Loucy (cell line): Measurements from ENCODE around the gene SCFD2.

Source experiments
- EZH2phosphoT487 ChIP-seq: fragments of 200-600 bp; IDR thresholded peaks from 2 replicates; pipeline ENCODE4 v1.6.1; 2018; ENCODE audit warnings: antibody characterized with exemption, mild to moderate bottlenecking, moderate library complexity, borderline replicate concordance
- TF ChIP-seq, protein P1 (sequence below): fragments of 200-600 bp; sonication (generic); conservative IDR thresholded peaks from 2 replicates; pipeline ENCODE4 v1.5.1; 2014; ENCODE audit warnings: mild to moderate bottlenecking, antibody characterized with exemption, low read length

DNA sequence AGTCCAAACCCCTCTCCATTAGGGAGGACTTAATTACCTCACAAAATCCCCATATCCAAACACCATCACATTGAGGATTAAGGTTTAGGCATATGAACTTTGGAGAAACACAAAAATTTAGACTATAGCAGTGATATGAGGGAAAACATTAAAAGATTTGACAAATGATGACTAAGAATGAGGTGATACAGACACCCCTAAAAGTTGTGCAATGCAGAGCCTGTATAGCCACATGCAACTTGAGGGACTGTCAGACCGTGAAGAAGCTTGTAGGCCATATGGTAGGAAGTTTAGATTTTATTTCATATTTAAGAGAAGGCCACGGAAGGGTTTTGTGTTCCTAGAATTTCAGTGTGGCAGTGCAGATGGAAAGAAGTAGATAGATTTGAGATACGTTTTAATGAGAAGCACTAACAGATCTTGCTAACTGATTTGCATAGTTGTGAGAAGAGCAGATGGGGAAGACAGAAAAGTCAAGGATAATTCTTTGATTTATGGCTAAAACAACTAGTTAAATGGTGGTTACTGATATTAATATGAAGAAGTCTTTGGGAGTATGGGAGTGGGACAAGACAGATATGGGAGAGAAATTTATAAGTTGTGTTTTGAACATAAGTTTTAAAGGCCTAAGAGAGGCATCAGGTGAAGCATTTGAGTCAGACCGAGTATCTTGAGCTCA lies 6.1 kb upstream of the SCFD2 start:
- TF ChIP-seq, protein P1, sequence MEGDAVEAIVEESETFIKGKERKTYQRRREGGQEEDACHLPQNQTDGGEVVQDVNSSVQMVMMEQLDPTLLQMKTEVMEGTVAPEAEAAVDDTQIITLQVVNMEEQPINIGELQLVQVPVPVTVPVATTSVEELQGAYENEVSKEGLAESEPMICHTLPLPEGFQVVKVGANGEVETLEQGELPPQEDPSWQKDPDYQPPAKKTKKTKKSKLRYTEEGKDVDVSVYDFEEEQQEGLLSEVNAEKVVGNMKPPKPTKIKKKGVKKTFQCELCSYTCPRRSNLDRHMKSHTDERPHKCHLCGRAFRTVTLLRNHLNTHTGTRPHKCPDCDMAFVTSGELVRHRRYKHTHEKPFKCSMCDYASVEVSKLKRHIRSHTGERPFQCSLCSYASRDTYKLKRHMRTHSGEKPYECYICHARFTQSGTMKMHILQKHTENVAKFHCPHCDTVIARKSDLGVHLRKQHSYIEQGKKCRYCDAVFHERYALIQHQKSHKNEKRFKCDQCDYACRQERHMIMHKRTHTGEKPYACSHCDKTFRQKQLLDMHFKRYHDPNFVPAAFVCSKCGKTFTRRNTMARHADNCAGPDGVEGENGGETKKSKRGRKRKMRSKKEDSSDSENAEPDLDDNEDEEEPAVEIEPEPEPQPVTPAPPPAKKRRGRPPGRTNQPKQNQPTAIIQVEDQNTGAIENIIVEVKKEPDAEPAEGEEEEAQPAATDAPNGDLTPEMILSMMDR = no peak
- no peak for TF ChIP-seq EZH2phosphoT487
